HepG2 (cell line): ENCODE measurements around the gene ZFR. TPM values are rescaled to one million over a fixed set of nuclear protein-coding genes. Genes with fewer than 3 reads are reported as not detected.
A peak's percentile ranks its signal among the peaks of the same experiment; 100 is the strongest.

Source experiments
- ARNT2 ChIP-seq: sonication (generic); formaldehyde crosslinking; IDR thresholded peaks from 2 replicates; pipeline ENCODE4 v1.8.0; 2022; ENCODE audit warnings: mild to moderate bottlenecking, low read depth, missing genetic modification reagents, moderate library complexity
- DZIP1 ChIP-seq: sonication (generic); formaldehyde crosslinking; IDR thresholded peaks from 2 replicates; pipeline ENCODE4 v1.5.0; 2020; ENCODE audit warnings: mild to moderate bottlenecking, missing genetic modification reagents
- EP300 ChIP-seq, 3 experiments: sonication (generic) in 1 of 3; formaldehyde crosslinking in 1 of 3; IDR thresholded peaks; 2 replicates each; pipeline versions ENCODE4 v1.5.1 to v1.6.1; 2011 to 2020; ENCODE audit warnings: low read depth in 2 of 3, low read length in 2 of 3, borderline replicate concordance in 1 of 3, improper control_type of control experiment in 1 of 3, mild to moderate bottlenecking in 1 of 3, missing genetic modification reagents in 1 of 3, moderate library complexity in 1 of 3
- JUND ChIP-seq: sonication (generic); formaldehyde crosslinking; IDR thresholded peaks from 2 replicates; pipeline ENCODE4 v1.8.0; 2022; ENCODE audit warnings: mild to moderate bottlenecking, missing genetic modification reagents
- KMT2A ChIP-seq: sonication (generic); formaldehyde crosslinking; IDR thresholded peaks from 2 replicates; pipeline ENCODE4 v1.4.0; 2020; ENCODE audit warnings: missing genetic modification reagents
- LBX2 ChIP-seq: sonication (generic); formaldehyde crosslinking; IDR thresholded peaks from 2 replicates; pipeline ENCODE4 v1.5.0; 2020; ENCODE audit warnings: missing genetic modification reagents, mild to moderate bottlenecking, borderline replicate concordance
- MED8 ChIP-seq: sonication (generic); formaldehyde crosslinking; IDR thresholded peaks from 2 replicates; pipeline ENCODE4 v1.8.1; 2023; ENCODE audit warnings: mild to moderate bottlenecking, missing genetic modification reagents; ENCODE audit not compliant: insufficient replicate concordance
- RBM39 ChIP-seq: fragments of 200-400 bp; formaldehyde crosslinking; IDR thresholded peaks from one replicate; pipeline ENCODE4 v1.6.1; 2018; ENCODE audit warnings: antibody characterized with exemption, mild to moderate bottlenecking, low read depth, low read length; ENCODE audit not compliant: poor library complexity, severe bottlenecking
- REST ChIP-seq, 2 experiments: IDR thresholded peaks; 2 replicates each; pipeline ENCODE4 v1.6.1; 2011 to 2012; ENCODE audit warnings: low read length in 2 of 2, borderline replicate concordance in 1 of 2, low read depth in 1 of 2, mild to moderate bottlenecking in 1 of 2, moderate library complexity in 1 of 2
- SETDB1 ChIP-seq: sonication (generic); formaldehyde crosslinking; IDR thresholded peaks from 2 replicates; pipeline ENCODE4 v1.5.1; 2020; ENCODE audit warnings: missing genetic modification reagents, mild to moderate bottlenecking, borderline replicate concordance
- SMARCE1 ChIP-seq: fragments of 450-650 bp; IDR thresholded peaks from 2 replicates; pipeline ENCODE4 v1.6.1; 2017; ENCODE audit warnings: borderline replicate concordance
- TRIM24 ChIP-seq: sonication (generic); formaldehyde crosslinking; IDR thresholded peaks from 2 replicates; pipeline ENCODE4 v1.8.0; 2022; ENCODE audit warnings: mild to moderate bottlenecking, missing genetic modification reagents
- ZNF292 ChIP-seq: sonication (generic); formaldehyde crosslinking; IDR thresholded peaks from 2 replicates; pipeline ENCODE4 v1.8.1; 2022; ENCODE audit warnings: mild to moderate bottlenecking, low read depth, missing genetic modification reagents, borderline replicate concordance
- ZNF589 ChIP-seq: sonication (generic); formaldehyde crosslinking; conservative IDR thresholded peaks from 2 replicates; pipeline ENCODE4 v1.8.0; 2022; ENCODE audit warnings: mild to moderate bottlenecking, moderate library complexity, missing genetic modification reagents
- ZNF709 ChIP-seq: sonication (generic); formaldehyde crosslinking; IDR thresholded peaks from 2 replicates; pipeline ENCODE4 v1.5.0; 2020; ENCODE audit warnings: mild to moderate bottlenecking, missing genetic modification reagents
- ZNF816 ChIP-seq: sonication (generic); formaldehyde crosslinking; IDR thresholded peaks from 2 replicates; pipeline ENCODE4 v1.8.0; 2022; ENCODE audit warnings: missing genetic modification reagents, mild to moderate bottlenecking, borderline replicate concordance
- polyA plus RNA-seq, 8 experiments: library from polyadenylated mRNA; depleted of rRNA in 3 of 8; stranded (reverse) in 7 of 8; unstranded in 1 of 8; fragments of >200 nt; fragmentation: Illumina TruSeq in 4 of 8; extraction: Trizol in 4 of 8; gene quantifications; 2 replicates each; pipeline versions ENCODE4 v1.2.1 to v1.2.3, GENCODE V29; 2011 to 2016; ENCODE audit warnings: low read depth in 4 of 8, missing spikeins in 1 of 8, mixed read lengths in 1 of 8; ENCODE audit not compliant: insufficient read depth in 1 of 8
- total RNA-seq, 5 experiments: library from RNA; depleted of rRNA; stranded (reverse); fragments of >200 nt; fragmentation: Illumina TruSeq; extraction: Trizol; gene quantifications; 2 replicates each; pipeline ENCODE4 v1.2.3, GENCODE V29; 2016; ENCODE audit warnings: low read depth in 1 of 5
- TF ChIP-seq, protein P1 (sequence below): sonication (generic); formaldehyde crosslinking; IDR thresholded peaks from 2 replicates; pipeline ENCODE4 v1.5.1; 2020; ENCODE audit warnings: missing genetic modification reagents, mild to moderate bottlenecking, borderline replicate concordance

Gene ZFR
- total and polyA plus RNA-seq, 2 of the 13 experiments (the other 11 are each of a cell fraction or from before 2014, with no cell fraction given) = 89.0 to 92.8 TPM

DNA sequence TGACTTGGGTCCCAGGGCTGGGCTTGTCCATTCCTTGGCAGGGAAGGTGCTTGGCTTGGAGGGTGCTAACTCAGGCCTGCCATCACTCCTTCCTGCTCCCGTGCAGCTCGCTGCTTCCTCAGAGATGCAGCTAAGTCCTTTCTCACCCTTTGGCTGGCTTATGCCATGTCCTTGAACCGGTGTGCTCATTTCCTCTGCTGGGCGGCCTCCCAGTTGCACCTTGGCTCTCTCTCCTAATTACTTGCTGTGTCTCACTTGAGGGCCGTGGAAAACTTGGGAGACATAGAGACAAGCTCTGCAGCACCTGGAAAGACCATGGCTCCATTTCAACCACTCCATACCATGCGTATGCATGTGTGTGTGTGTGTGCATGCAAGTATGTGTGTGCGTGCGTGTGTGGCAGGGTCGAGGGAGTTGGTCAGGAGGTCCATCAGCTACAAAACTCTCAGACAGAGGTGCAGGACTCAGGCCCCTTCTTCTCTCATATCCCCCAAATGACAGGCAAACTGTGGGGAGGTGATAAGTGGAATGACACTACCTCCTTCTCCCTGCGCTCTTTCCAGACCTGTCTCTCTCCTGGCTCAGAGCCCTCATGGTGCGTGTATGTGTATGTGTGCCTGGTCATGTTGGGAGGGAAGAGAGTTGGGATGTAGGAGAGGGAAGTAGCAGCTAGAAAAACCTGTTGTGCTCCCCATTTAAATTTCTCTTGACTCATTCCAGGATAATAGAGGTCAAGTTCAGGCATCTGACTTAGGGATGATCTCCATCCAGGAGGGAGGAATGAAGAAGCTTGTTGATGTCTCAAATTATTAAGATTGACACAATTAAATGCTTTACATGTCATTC, 114.2 kb downstream of the ZFR start (continued):
- TF ChIP-seq LBX2 (CRISPR knock-in tag) (0 out of 2 replicates have a peak, but pooled peaks have one; percentile 61), ZNF816 (CRISPR knock-in tag) (no peak), ARNT2 (no peak), EP300 (IDR thresholded peaks at IDR 0.05; ENCODE audit: low read depth in 2 of 2, low read length in 2 of 2) (no peak), EP300 (CRISPR knock-in tag; IDR thresholded peaks at IDR 0.05; ENCODE audit: borderline replicate concordance) (0 out of 2 replicates have a peak, but pooled peaks have one; percentile 10), ZNF709 (CRISPR knock-in tag) (no peak), MED8 (CRISPR knock-in tag) (peak; percentile 25), SETDB1 (no peak), RBM39 (no peak), REST (IDR thresholded peaks at IDR 0.05; ENCODE audit: borderline replicate concordance in 1 of 2, low read depth in 1 of 2, low read length in 2 of 2) (no peak), TRIM24 (no peak), ZNF292 (peak; percentile 61; the same call in 1 of the 2 replicates), KMT2A (no peak), SMARCE1 (no peak), JUND (CRISPR knock-in tag) (peak; percentile 63; the same call in 1 of the 2 replicates), DZIP1 (CRISPR knock-in tag) (no peak), ZNF589 (CRISPR knock-in tag) (no peak)
- TF ChIP-seq, protein P1, sequence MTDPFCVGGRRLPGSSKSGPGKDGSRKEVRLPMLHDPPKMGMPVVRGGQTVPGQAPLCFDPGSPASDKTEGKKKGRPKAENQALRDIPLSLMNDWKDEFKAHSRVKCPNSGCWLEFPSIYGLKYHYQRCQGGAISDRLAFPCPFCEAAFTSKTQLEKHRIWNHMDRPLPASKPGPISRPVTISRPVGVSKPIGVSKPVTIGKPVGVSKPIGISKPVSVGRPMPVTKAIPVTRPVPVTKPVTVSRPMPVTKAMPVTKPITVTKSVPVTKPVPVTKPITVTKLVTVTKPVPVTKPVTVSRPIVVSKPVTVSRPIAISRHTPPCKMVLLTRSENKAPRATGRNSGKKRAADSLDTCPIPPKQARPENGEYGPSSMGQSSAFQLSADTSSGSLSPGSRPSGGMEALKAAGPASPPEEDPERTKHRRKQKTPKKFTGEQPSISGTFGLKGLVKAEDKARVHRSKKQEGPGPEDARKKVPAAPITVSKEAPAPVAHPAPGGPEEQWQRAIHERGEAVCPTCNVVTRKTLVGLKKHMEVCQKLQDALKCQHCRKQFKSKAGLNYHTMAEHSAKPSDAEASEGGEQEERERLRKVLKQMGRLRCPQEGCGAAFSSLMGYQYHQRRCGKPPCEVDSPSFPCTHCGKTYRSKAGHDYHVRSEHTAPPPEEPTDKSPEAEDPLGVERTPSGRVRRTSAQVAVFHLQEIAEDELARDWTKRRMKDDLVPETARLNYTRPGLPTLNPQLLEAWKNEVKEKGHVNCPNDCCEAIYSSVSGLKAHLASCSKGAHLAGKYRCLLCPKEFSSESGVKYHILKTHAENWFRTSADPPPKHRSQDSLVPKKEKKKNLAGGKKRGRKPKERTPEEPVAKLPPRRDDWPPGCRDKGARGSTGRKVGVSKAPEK (CRISPR knock-in tag) = no peak
